H9 (cell line): ENCODE measurements around the gene DOK6. TPM values are rescaled to one million over a fixed set of nuclear protein-coding genes. Genes with fewer than 3 reads are reported as not detected.

Source experiments
- DNase-seq: peaks from one replicate; pipeline ENCODE4 v3.0.0-alpha.2; 2017
- H2AFZ ChIP-seq: one replicate; pipeline ENCODE4 v1.6.1; 2013; ENCODE audit warnings: mild to moderate bottlenecking, low read length, control low read depth, moderate library complexity
- H2AK5ac ChIP-seq: 2 replicates; pipeline ENCODE4 v1.6.1; 2013; ENCODE audit warnings: low read length, control low read depth, mixed read lengths; ENCODE audit not compliant: insufficient read length
- H2BK120ac ChIP-seq: one replicate; pipeline ENCODE4 v1.6.1; 2013; ENCODE audit warnings: low read depth, mild to moderate bottlenecking, low read length, control low read depth, inconsistent platforms; ENCODE audit not compliant: poor library complexity, severe bottlenecking
- H2BK12ac ChIP-seq: 2 replicates; pipeline ENCODE4 v1.6.1; 2013; ENCODE audit warnings: low read length, control low read depth, mixed read lengths, low read depth; ENCODE audit not compliant: insufficient read length
- H2BK15ac ChIP-seq: 2 replicates; pipeline ENCODE4 v1.6.1; 2013; ENCODE audit warnings: low read depth, low read length, control low read depth
- H2BK20ac ChIP-seq: one replicate; pipeline ENCODE4 v1.6.1; 2013; ENCODE audit warnings: low read depth, mild to moderate bottlenecking, low read length, control low read depth, inconsistent platforms; ENCODE audit not compliant: poor library complexity, severe bottlenecking
- H2BK5ac ChIP-seq: 2 replicates; pipeline ENCODE4 v1.6.1; 2013; ENCODE audit warnings: low read length, control low read depth, mixed read lengths; ENCODE audit not compliant: insufficient read length
- H3K14ac ChIP-seq: 2 replicates; pipeline ENCODE4 v1.6.1; 2013; ENCODE audit warnings: low read length, control low read depth; ENCODE audit not compliant: insufficient read depth
- H3K18ac ChIP-seq: 2 replicates; pipeline ENCODE4 v1.6.1; 2013; ENCODE audit warnings: low read depth, mild to moderate bottlenecking, mixed read lengths, low read length, control low read depth; ENCODE audit not compliant: insufficient read length
- H3K23ac ChIP-seq: 2 replicates; pipeline ENCODE4 v1.6.1; 2013; ENCODE audit warnings: low read length, control low read depth, mixed read lengths, low read depth; ENCODE audit not compliant: insufficient read length
- H3K23me2 ChIP-seq: 2 replicates; pipeline ENCODE4 v1.6.1; 2013; ENCODE audit warnings: low read depth, mild to moderate bottlenecking, mixed read lengths, low read length, control low read depth; ENCODE audit not compliant: insufficient read length, poor library complexity, severe bottlenecking
- H3K27ac ChIP-seq: 2 replicates; pipeline ENCODE4 v1.5.1; 2013; ENCODE audit warnings: low read length, control low read depth, mixed read lengths, low read depth; ENCODE audit not compliant: insufficient read length
- H3K27me3 ChIP-seq: 2 replicates; pipeline ENCODE4 v1.6.1; 2013; ENCODE audit warnings: low read length, control low read depth, inconsistent platforms; ENCODE audit not compliant: insufficient read depth
- H3K4ac ChIP-seq: 2 replicates; pipeline ENCODE4 v1.6.1; 2013; ENCODE audit warnings: low read depth, mild to moderate bottlenecking, control low read depth, inconsistent platforms, low read length, moderate library complexity
- H3K4me1 ChIP-seq: 2 replicates; pipeline ENCODE4 v1.6.1; 2013; ENCODE audit warnings: low read length, control low read depth, inconsistent platforms; ENCODE audit not compliant: insufficient read depth
- H3K4me2 ChIP-seq: 2 replicates; pipeline ENCODE4 v1.6.1; 2013; ENCODE audit warnings: low read length, control low read depth, mixed read lengths; ENCODE audit not compliant: insufficient read length, insufficient read depth
- H3K56ac ChIP-seq: 2 replicates; pipeline ENCODE4 v1.6.1; 2013; ENCODE audit warnings: low read depth, mild to moderate bottlenecking, mixed read lengths, low read length, control low read depth; ENCODE audit not compliant: insufficient read length
- H3K79me1 ChIP-seq: 2 replicates; pipeline ENCODE4 v1.6.1; 2013; ENCODE audit warnings: low read depth, mild to moderate bottlenecking, moderate library complexity, low read length, control low read depth, inconsistent platforms; ENCODE audit not compliant: insufficient read depth, poor library complexity, severe bottlenecking
- H3K79me2 ChIP-seq: 2 replicates; pipeline ENCODE4 v1.6.1; 2013; ENCODE audit warnings: low read length, control low read depth, inconsistent platforms; ENCODE audit not compliant: insufficient read depth
- H3K9ac ChIP-seq: 2 replicates; pipeline ENCODE4 v1.6.1; 2013; ENCODE audit warnings: low read length, control low read depth, mixed read lengths; ENCODE audit not compliant: insufficient read length; ENCODE audit errors: extremely low read depth
- H3K9me3 ChIP-seq: one replicate; pipeline ENCODE4 v1.6.1; 2013; ENCODE audit warnings: low read depth, low read length, inconsistent platforms; ENCODE audit not compliant: control insufficient read depth
- H3T11ph ChIP-seq: one replicate; pipeline ENCODE4 v1.6.1; 2013; ENCODE audit warnings: mild to moderate bottlenecking, low read length, control low read depth, inconsistent platforms
- H4K20me1 ChIP-seq: one replicate; pipeline ENCODE4 v1.6.1; 2013; ENCODE audit not compliant: control insufficient read depth, insufficient read length, insufficient read depth
- H4K5ac ChIP-seq: 2 replicates; pipeline ENCODE4 v1.6.1; 2013; ENCODE audit warnings: low read depth, mild to moderate bottlenecking, mixed read lengths, low read length, control low read depth; ENCODE audit not compliant: insufficient read length
- H4K8ac ChIP-seq: replicated peaks from 2 replicates; pipeline ENCODE4 v1.6.1; 2013; ENCODE audit warnings: low read length, control low read depth, mixed read lengths, low read depth; ENCODE audit not compliant: insufficient read length
- H4K91ac ChIP-seq: 2 replicates; pipeline ENCODE4 v1.6.1; 2013; ENCODE audit warnings: low read depth, mild to moderate bottlenecking, moderate library complexity, mixed read lengths, low read length, control low read depth; ENCODE audit not compliant: insufficient read length
- H3K27ac Mint-ChIP-seq, 3 experiments: 2 replicates in 2 of 3; 3 replicates in 1 of 3; pipeline ENCODE4 v1.8.0; 2020 to 2021; ENCODE audit warnings: mixed read lengths in 3 of 3, mild to moderate bottlenecking in 1 of 3, moderate library complexity in 1 of 3
- H3K27me3 Mint-ChIP-seq: 2 replicates; pipeline ENCODE4 v1.8.0; 2021; ENCODE audit warnings: low read depth, mild to moderate bottlenecking, moderate library complexity, mixed read lengths
- H3K36me3 Mint-ChIP-seq, 3 experiments: 2 replicates in 2 of 3; 3 replicates in 1 of 3; pipeline ENCODE4 v1.8.0; 2020 to 2021; ENCODE audit warnings: low read depth in 3 of 3, mixed read lengths in 3 of 3; ENCODE audit not compliant: insufficient read depth in 1 of 3
- H3K4me1 Mint-ChIP-seq, 2 experiments: 2 replicates each; pipeline ENCODE4 v1.8.0; 2020; ENCODE audit warnings: mixed read lengths in 2 of 2
- H3K4me3 Mint-ChIP-seq, 2 experiments: 2 replicates in 1 of 2; 3 replicates in 1 of 2; pipeline ENCODE4 v1.8.0; 2020 to 2021; ENCODE audit warnings: mild to moderate bottlenecking in 2 of 2, mixed read lengths in 2 of 2, moderate library complexity in 1 of 2
- H3K9me3 Mint-ChIP-seq, 2 experiments: 2 replicates in 1 of 2; 3 replicates in 1 of 2; pipeline ENCODE4 v1.8.0; 2020; ENCODE audit warnings: mild to moderate bottlenecking in 2 of 2, mixed read lengths in 2 of 2, moderate library complexity in 1 of 2
- WGBS: extraction: QIAGEN DNeasy Blood & Tissue Kit; methylation state at CpG from one replicate; pipeline ENCODE4 v1.1.7; 2013; ENCODE audit warnings: missing lambda C conversion rate, low lambda C conversion rate, mixed read lengths; ENCODE audit not compliant: insufficient read length; ENCODE audit errors: extremely low coverage; 5-methylcytosine and 5-hydroxymethylcytosine counted together
- total RNA-seq: library from RNA; stranded (reverse); gene quantifications from 2 replicates; pipeline ENCODE4 v1.2.1, GENCODE V29; 2021
- TF ChIP-seq, protein P1 (sequence below): fragments of 200-600 bp; sonication (generic); conservative IDR thresholded peaks from 3 replicates; pipeline ENCODE4 v1.8.0; 2021; ENCODE audit warnings: antibody characterized with exemption, mild to moderate bottlenecking

The DOK6 gene
- total RNA-seq, 1 experiment from 2014 or later = 0.20 TPM

DNA sequence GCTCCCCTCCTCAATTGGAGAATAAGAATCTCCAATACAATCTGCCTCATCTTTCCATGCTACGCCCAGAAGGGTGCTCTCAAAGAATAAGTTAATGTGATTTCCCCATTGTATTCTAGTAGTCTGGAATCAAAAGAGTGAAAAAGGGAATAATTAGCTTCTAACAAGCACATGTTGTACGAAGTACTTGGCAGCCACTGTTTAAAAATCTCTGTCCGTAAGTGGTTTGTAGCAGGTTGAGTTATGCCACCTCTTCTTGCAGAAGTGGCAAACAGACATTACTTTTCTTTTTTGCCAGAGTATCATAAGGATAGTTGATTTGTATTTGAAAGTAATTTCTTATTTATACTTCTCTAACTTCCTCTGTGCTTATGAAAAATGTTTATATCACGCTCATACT is 362.3 kb downstream of the DOK6 start:
- no peaks in the 10 kb centered on the region for H3K79me2 ChIP-seq
- no peaks in the 10 kb centered on the region for H3K9me3 ChIP-seq
- no peak overlapping the region for H4K8ac ChIP-seq
- no peak overlapping the region for H2BK20ac ChIP-seq
- H3K23ac ChIP-seq = no peak overlapping the region
- H3K9ac ChIP-seq = no peak overlapping the region
- H3K4me1 Mint-ChIP-seq = peaks cover 10 to 12% of the 10 kb centered on the region in 2 experiments
- H2BK12ac ChIP-seq = no peak overlapping the region
- no CpG with 5 or more reads among the region's 4 CpGs for whole genome bisulfite sequencing
- no peak overlapping the region for H3T11ph ChIP-seq
- H2AFZ ChIP-seq = no peak overlapping the region
- peaks cover 7% of the 10 kb centered on the region; the same call in 1 of the 2 replicates for H3K4me1 ChIP-seq
- H3K14ac ChIP-seq = no peak overlapping the region
- no peak overlapping the region for H2BK120ac ChIP-seq
- H4K91ac ChIP-seq = no peak overlapping the region
- H3K27ac Mint-ChIP-seq = no peak overlapping the region
- H3K18ac ChIP-seq = no peak overlapping the region
- no peaks in the 10 kb centered on the region for H4K20me1 ChIP-seq
- TF ChIP-seq, protein P1, sequence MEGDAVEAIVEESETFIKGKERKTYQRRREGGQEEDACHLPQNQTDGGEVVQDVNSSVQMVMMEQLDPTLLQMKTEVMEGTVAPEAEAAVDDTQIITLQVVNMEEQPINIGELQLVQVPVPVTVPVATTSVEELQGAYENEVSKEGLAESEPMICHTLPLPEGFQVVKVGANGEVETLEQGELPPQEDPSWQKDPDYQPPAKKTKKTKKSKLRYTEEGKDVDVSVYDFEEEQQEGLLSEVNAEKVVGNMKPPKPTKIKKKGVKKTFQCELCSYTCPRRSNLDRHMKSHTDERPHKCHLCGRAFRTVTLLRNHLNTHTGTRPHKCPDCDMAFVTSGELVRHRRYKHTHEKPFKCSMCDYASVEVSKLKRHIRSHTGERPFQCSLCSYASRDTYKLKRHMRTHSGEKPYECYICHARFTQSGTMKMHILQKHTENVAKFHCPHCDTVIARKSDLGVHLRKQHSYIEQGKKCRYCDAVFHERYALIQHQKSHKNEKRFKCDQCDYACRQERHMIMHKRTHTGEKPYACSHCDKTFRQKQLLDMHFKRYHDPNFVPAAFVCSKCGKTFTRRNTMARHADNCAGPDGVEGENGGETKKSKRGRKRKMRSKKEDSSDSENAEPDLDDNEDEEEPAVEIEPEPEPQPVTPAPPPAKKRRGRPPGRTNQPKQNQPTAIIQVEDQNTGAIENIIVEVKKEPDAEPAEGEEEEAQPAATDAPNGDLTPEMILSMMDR = no peak
- H3K9me3 Mint-ChIP-seq = no peaks in the 10 kb centered on the region
- no peaks in the 10 kb centered on the region for H3K27me3 ChIP-seq
- H3K4me2 ChIP-seq = no peak overlapping the region
- H4K5ac ChIP-seq = no peak overlapping the region
- H3K4me3 Mint-ChIP-seq = no peak overlapping the region
- H2BK5ac ChIP-seq = no peak overlapping the region
- H3K23me2 ChIP-seq = no peaks in the 10 kb centered on the region
- no peaks in the 10 kb centered on the region for H3K79me1 ChIP-seq
- no peak overlapping the region for H3K27ac ChIP-seq
- no peaks in the 10 kb centered on the region for H3K36me3 Mint-ChIP-seq
- H2BK15ac ChIP-seq = no peak overlapping the region
- no peak overlapping the region for H3K56ac ChIP-seq
- no peak overlapping the region for H2AK5ac ChIP-seq
- no peak for DNase-seq
- H3K4ac ChIP-seq = no peak overlapping the region
- H3K27me3 Mint-ChIP-seq = no peaks in the 10 kb centered on the region
